NCI-H1092 treated with DMSO at 0.1 percent for 48 hours (cell line): ENCODE results near the gene SFTPA1.
"Not testable (repeated sequence)": the region's sequence is repeated elsewhere in the genome, so short reads cannot be mapped to it uniquely, and the experiment has no call there.

Experiments
- DNase-seq: peaks from one replicate; lab custom pipeline; 2025; lab: John Stamatoyannopoulos, UW

SFTPA1 gene

GRCh38 chr10:79610601-79611191, at the start of gene SFTPA1:
Gene SFTPA1, plus strand, starts transcription at chr10:79610939. Its CDS starts 887 bp downstream, at chr10:79611826.
- no peak for DNase-seq

- no peak for DNase-seq
Observed at GRCh38 chr10:79561257-79561656, 49.5 kb upstream of the SFTPA1 start.

- peak; percentile 11 for DNase-seq
Observed at GRCh38 chr10:79562135-79562756, 48.5 kb upstream of the SFTPA1 start.

GRCh38 chr10:79563426-79563825, 47.3 kb upstream of the SFTPA1 start:
- DNase-seq: no peak

- DNase-seq: not testable (repeated sequence)
Observed at GRCh38 chr10:79570624-79571023, 40.1 kb upstream of the SFTPA1 start.

- DNase-seq: no peak
Observed at GRCh38 chr10:79579361-79579760, 31.4 kb upstream of the SFTPA1 start.

- no peak for DNase-seq
Observed at GRCh38 chr10:79581044-79581443, 29.7 kb upstream of the SFTPA1 start.

GRCh38 chr10:79582096-79582495, 28.6 kb upstream of the SFTPA1 start:
- DNase-seq: no peak

GRCh38 chr10:79582954-79583353, 27.8 kb upstream of the SFTPA1 start:
- DNase-seq: not testable (repeated sequence)

GRCh38 chr10:79583488-79584024, 27.2 kb upstream of the SFTPA1 start:
- no peak for DNase-seq

- DNase-seq: no peak
Observed at GRCh38 chr10:79585870-79586527, 24.7 kb upstream of the SFTPA1 start.

GRCh38 chr10:79586933-79587332, 23.8 kb upstream of the SFTPA1 start:
- DNase-seq: no peak

GRCh38 chr10:79588800-79589199, 21.9 kb upstream of the SFTPA1 start:
- no peak for DNase-seq

- DNase-seq: no peak
Observed at GRCh38 chr10:79593377-79593776, 17.4 kb upstream of the SFTPA1 start.

GRCh38 chr10:79594565-79594964, 16.2 kb upstream of the SFTPA1 start:
- DNase-seq: not testable (repeated sequence)

- DNase-seq: no peak
Observed at GRCh38 chr10:79595510-79595909, 15.2 kb upstream of the SFTPA1 start.

GRCh38 chr10:79599644-79600043, 11.1 kb upstream of the SFTPA1 start:
- DNase-seq: not testable (repeated sequence)

GRCh38 chr10:79601939-79602338, 8.8 kb upstream of the SFTPA1 start:
- no peak for DNase-seq

GRCh38 chr10:79602953-79603352, 7.8 kb upstream of the SFTPA1 start:
- no peak for DNase-seq

- DNase-seq: no peak
Observed at GRCh38 chr10:79604294-79604693, 6.4 kb upstream of the SFTPA1 start.

- no peak for DNase-seq
Observed at GRCh38 chr10:79605308-79605707, 5.4 kb upstream of the SFTPA1 start.

GRCh38 chr10:79608505-79609375, 2.0 kb upstream of the SFTPA1 start:
- no peak for DNase-seq
